HG02885 (cell line): ENCODE measurements around the gene CALCR.

Experiments used
- ATAC-seq: cut with Tn5 transposase; IDR thresholded peaks from one replicate; pipeline ENCODE4 v1.9.1; 2021; ENCODE audit warnings: mild to moderate bottlenecking; ENCODE audit not compliant: unreplicated experiment, poor library complexity

CALCR gene

GRCh38 chr7:93461350-93461749, 113.2 kb downstream of the CALCR start:
- no peak for ATAC-seq

GRCh38 chr7:93453262-93453661, 121.3 kb downstream of the CALCR start:
- no peak for ATAC-seq

GRCh38 chr7:93448176-93448575, 126.3 kb downstream of the CALCR start:
- no peak for ATAC-seq

GRCh38 chr7:93447509-93447908, 127.0 kb downstream of the CALCR start:
- ATAC-seq: no peak

GRCh38 chr7:93442478-93443224, 131.9 kb downstream of the CALCR start:
- peak; percentile 88 for ATAC-seq

- ATAC-seq: no peak
These were observed 138.7 kb downstream of the CALCR start for GRCh38 chr7:93435791-93436190.

GRCh38 chr7:93432130-93432529, 142.4 kb downstream of the CALCR start:
- ATAC-seq: no peak

GRCh38 chr7:93430917-93431588, 143.5 kb downstream of the CALCR start:
- no peak for ATAC-seq

- no peak for ATAC-seq
These were observed 145.0 kb downstream of the CALCR start for GRCh38 chr7:93429563-93429962.

- no peak for ATAC-seq
These were observed 147.4 kb downstream of the CALCR start for GRCh38 chr7:93427107-93427506.

GRCh38 chr7:93426155-93426696, 148.3 kb downstream of the CALCR start:
- ATAC-seq: no peak

- ATAC-seq: no peak
These were observed 159.9 kb downstream of the CALCR start for GRCh38 chr7:93414574-93414973.

- ATAC-seq: no peak
These were observed 165.2 kb downstream of the CALCR start for GRCh38 chr7:93409324-93409723.

GRCh38 chr7:93407239-93407638, 167.3 kb downstream of the CALCR start:
- ATAC-seq: no peak

GRCh38 chr7:93402944-93403343, 171.6 kb downstream of the CALCR start:
- no peak for ATAC-seq

GRCh38 chr7:93399642-93400041, 174.9 kb downstream of the CALCR start:
- ATAC-seq: no peak

- ATAC-seq: no peak
These were observed 181.5 kb downstream of the CALCR start for GRCh38 chr7:93392984-93393383.

- ATAC-seq: no peak
These were observed 183.9 kb downstream of the CALCR start for GRCh38 chr7:93390660-93391059.

- no peak for ATAC-seq
These were observed 192.2 kb downstream of the CALCR start for GRCh38 chr7:93382362-93382761.

- peak; percentile 58 for ATAC-seq
These were observed 196.3 kb downstream of the CALCR start for GRCh38 chr7:93378131-93378760.

GRCh38 chr7:93375603-93376002, 198.9 kb downstream of the CALCR start:
- no peak for ATAC-seq
